Endothelial cell of hepatic sinusoid (primary cell): ENCODE results near the gene SKAP2.

Experiments
- in situ Hi-C: cut with HindIII; loops from 2 replicates; pipeline ENCODE4 v1.10.0; 2017; ENCODE audit warnings: low sequenced_read_pairs

SKAP2 gene

GRCh38 chr7:26864309-26865093 lies at the start of gene SKAP2:
Gene SKAP2, minus strand, starts transcription at chr7:26864590. Its CDS starts 161 bp downstream, at chr7:26864429.
- in situ Hi-C loops = no loop called here

GRCh38 chr7:26912933-26913536 lies 48.6 kb upstream of the SKAP2 start:
- in situ Hi-C loops = no loop called here

GRCh38 chr7:26912338-26912737 lies 47.9 kb upstream of the SKAP2 start:
- in situ Hi-C loops = no loop called here

GRCh38 chr7:26910221-26910620 lies 45.8 kb upstream of the SKAP2 start:
- in situ Hi-C loops = no loop called here

- in situ Hi-C loops = no loop called here
These were observed 35.9 kb upstream of the SKAP2 start for GRCh38 chr7:26900251-26900650.

GRCh38 chr7:26899519-26899918 lies 35.1 kb upstream of the SKAP2 start:
- in situ Hi-C loops = no loop called here

- in situ Hi-C loops = no loop called here
These were observed 34.5 kb upstream of the SKAP2 start for GRCh38 chr7:26898891-26899290.

- in situ Hi-C loops = no loop called here
These were observed 33.5 kb upstream of the SKAP2 start for GRCh38 chr7:26897928-26898327.

GRCh38 chr7:26891400-26892350 lies 27.3 kb upstream of the SKAP2 start:
- in situ Hi-C loops = no loop called here

- in situ Hi-C loops = no loop called here
These were observed 16.5 kb upstream of the SKAP2 start for GRCh38 chr7:26880852-26881251.

GRCh38 chr7:26879671-26880070 lies 15.3 kb upstream of the SKAP2 start:
- in situ Hi-C loops = no loop called here

- in situ Hi-C loops = no loop called here
These were observed 4.6 kb upstream of the SKAP2 start for GRCh38 chr7:26868841-26869495.

GRCh38 chr7:26865094-26865388 lies 651 bp upstream of the SKAP2 start:
- in situ Hi-C loops = no loop called here

GRCh38 chr7:26863518-26864308 lies 677 bp downstream of the SKAP2 start:
- in situ Hi-C loops = no loop called here

- in situ Hi-C loops = no loop called here
These were observed 1.6 kb downstream of the SKAP2 start for GRCh38 chr7:26862834-26863233.

GRCh38 chr7:26861050-26861449 lies 3.3 kb downstream of the SKAP2 start:
- in situ Hi-C loops = no loop called here

- in situ Hi-C loops = no loop called here
These were observed 4.0 kb downstream of the SKAP2 start for GRCh38 chr7:26860361-26860760.

GRCh38 chr7:26859720-26860119 lies 4.7 kb downstream of the SKAP2 start:
- in situ Hi-C loops = loop anchor here (5.0 kb wide), 1 partner anchor 268 kb away; no protein-coding TSS in a partner anchor

- in situ Hi-C loops = loop anchor here (5.0 kb wide), 1 partner anchor 269 kb away; no protein-coding TSS in a partner anchor
These were observed 5.7 kb downstream of the SKAP2 start for GRCh38 chr7:26858735-26859134.

- in situ Hi-C loops = loop anchor here (5.0 kb wide), 1 partner anchor 269 kb away; no protein-coding TSS in a partner anchor
These were observed 6.1 kb downstream of the SKAP2 start for GRCh38 chr7:26858241-26858715.
